ENCODE data around the gene SYNE1.

DNA sequence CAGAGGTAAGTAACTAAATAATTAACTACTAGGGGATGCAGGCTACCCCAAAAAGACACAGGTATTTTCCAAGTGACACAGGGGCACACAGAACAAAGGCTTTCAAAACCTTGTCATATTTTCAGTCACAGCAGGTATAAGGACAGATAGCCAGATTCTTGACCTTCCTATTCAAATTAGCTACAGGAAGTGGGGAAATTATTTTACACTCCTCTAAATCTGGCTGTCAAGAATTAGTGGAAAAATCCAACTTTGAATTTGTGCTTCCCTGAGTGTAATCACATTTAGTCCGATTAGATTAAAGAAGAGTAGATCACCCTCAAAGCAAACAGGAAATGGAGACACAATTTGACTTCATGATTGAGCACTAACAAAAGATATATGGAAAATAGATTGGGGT, 60.6 kb downstream of the SYNE1 start:
- no peak for TF ChIP-seq YY1 (IDR thresholded peaks at IDR 0.05; ENCODE audit: insufficient read depth, insufficient read length)
- TF ChIP-seq ZNF274 (IDR thresholded peaks at IDR 0.05; ENCODE audit: low read depth, low read length), result no peak
